Esophagus muscularis mucosa (tissue), 4 donors: ENCODE data around the gene NTM.

Experiments
- CTCF ChIP-seq, 3 experiments: fragments of 200-600 bp in 2 of 3; fragments of 450-650 bp in 1 of 3; sonication (generic) in 2 of 3; IDR thresholded peaks; one replicate each; pipeline ENCODE4 v1.5.1; 2017 to 2019; ENCODE audit warnings: antibody characterized with exemption in 3 of 3, mild to moderate bottlenecking in 2 of 3, moderate library complexity in 1 of 3
- EP300 ChIP-seq: sonication (generic); formaldehyde crosslinking; IDR thresholded peaks from one replicate; pipeline ENCODE4 v1.6.1; 2017; ENCODE audit warnings: antibody characterized with exemption
- POLR2A ChIP-seq: fragments of 450-650 bp; IDR thresholded peaks from one replicate; pipeline ENCODE4 v1.6.1; 2017; ENCODE audit warnings: antibody characterized with exemption, moderate library complexity, mild to moderate bottlenecking, low read depth
- POLR2AphosphoS5 ChIP-seq, 2 donors: sonication (generic); formaldehyde crosslinking; IDR thresholded peaks; one replicate each; pipeline ENCODE4 v1.6.1; 2017; ENCODE audit warnings: antibody characterized with exemption in 2 of 2

GRCh38 chr11:132127900-132128288, 757.5 kb downstream of the NTM start:
- TF ChIP-seq CTCF (IDR thresholded peaks at IDR 0.05) (no peak), POLR2A (no peak), POLR2AphosphoS5 (IDR thresholded peaks at IDR 0.05) (no peak), EP300 (no peak)
